Cardiac septum (tissue), 1 donor: ENCODE data around the gene CACNA1C. TPM values are rescaled to one million over a fixed set of nuclear protein-coding genes. Genes with fewer than 3 reads are reported as not detected.

Experiments used
- DNase-seq: peaks from one replicate; pipeline ENCODE4 v3.0.0-alpha.2; 2020; ENCODE audit warnings: low spot score
- intact Hi-C: fragments of 100-400 bp; cut with DNase I; formaldehyde crosslinking; loops from one replicate; pipeline ENCODE4 v1.14.0; 2022
- total RNA-seq: library from RNA; stranded (reverse); fragmentation: NEBNext Ultra II Directional; extraction: Animal tissue kit (Norgen Biotek cat#: 25700); gene quantifications from one replicate; pipeline ENCODE4 v1.2.1, GENCODE V29; 2021
- donor health status: DM: no; HTN: no; CAD: no.

Gene CACNA1C
- total RNA-seq, 1 donor from 2014 or later = 182 TPM

GRCh38 chr12:2311020-2311778, 258.4 kb downstream of the CACNA1C start:
- intact Hi-C loops = no loop called here

GRCh38 chr12:2312175-2312574, 259.4 kb downstream of the CACNA1C start:
- DNase-seq = no peak
- intact Hi-C loops = no loop called here

More at GRCh38 chr12:2311020-2311778, 258.4 kb downstream of the CACNA1C start:
- no peak for DNase-seq

DNA sequence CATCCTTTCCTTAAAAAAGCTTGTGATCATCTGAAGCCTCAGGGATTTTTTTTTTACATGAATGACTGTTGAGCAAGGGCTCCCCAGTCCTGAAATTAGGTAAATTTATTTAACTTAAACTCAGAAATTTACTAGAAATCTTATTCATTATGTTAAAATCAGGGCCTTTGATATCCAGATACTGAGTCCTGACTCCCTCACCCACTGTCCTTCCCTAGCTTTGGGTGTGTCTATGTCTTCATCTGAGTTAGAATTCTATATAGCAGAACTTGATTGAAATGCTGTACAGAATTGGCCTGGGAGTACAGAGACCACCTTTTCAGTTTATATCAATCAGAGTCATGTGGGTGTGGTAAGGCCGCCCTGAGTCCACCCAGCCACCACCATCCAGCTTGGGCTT, 260.0 kb downstream of the CACNA1C start:
- no peak for DNase-seq
- intact Hi-C loops = no loop called here

GRCh38 chr12:2314492-2314891, 261.7 kb downstream of the CACNA1C start:
- DNase-seq = no peak
- intact Hi-C loops = no loop called here

DNA sequence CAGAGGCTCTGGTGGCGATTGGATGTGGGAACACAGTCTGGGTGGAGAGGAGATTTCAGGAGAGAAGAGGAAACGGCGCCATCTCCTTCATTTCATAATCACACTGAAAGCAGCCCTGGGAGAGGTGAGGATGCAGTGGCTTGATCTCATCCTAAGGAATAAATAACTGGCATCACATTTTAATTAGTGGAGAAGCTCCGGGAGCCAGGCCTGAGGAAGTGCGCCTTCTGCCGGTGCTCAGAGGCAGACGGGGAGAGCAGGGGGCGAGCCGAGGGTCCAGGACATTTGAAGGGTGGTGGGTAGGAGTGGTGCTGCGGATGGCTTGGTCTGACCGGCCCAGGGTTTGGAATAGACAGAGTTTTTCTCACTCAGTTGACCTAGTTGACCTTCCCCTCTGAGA, 265.0 kb downstream of the CACNA1C start:
- no peak for DNase-seq
- intact Hi-C loops = no loop called here

- DNase-seq = no peak
- intact Hi-C loops = no loop called here
These were observed 265.5 kb downstream of the CACNA1C start for GRCh38 chr12:2318286-2318685.

DNA sequence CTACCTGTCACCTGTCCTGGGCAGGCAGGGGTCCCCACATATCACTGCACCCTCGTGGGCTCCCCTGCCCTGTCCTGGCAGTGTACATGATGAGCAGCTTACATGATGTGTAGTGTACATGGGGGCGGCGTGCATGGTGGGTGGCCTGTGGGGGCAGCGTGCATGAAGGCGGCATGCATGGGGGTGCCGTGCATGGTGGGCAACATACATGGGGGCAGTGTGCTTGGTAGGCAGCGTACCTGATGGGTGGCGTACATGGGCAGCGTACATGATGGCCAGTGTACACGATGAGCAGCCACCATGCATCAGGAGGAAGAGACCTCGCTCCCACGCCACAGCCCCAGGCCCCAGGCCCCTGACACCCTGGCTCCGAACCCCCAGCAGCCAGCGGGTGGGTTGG, 266.3 kb downstream of the CACNA1C start:
- intact Hi-C loops = no loop called here
- DNase-seq = no peak

DNA sequence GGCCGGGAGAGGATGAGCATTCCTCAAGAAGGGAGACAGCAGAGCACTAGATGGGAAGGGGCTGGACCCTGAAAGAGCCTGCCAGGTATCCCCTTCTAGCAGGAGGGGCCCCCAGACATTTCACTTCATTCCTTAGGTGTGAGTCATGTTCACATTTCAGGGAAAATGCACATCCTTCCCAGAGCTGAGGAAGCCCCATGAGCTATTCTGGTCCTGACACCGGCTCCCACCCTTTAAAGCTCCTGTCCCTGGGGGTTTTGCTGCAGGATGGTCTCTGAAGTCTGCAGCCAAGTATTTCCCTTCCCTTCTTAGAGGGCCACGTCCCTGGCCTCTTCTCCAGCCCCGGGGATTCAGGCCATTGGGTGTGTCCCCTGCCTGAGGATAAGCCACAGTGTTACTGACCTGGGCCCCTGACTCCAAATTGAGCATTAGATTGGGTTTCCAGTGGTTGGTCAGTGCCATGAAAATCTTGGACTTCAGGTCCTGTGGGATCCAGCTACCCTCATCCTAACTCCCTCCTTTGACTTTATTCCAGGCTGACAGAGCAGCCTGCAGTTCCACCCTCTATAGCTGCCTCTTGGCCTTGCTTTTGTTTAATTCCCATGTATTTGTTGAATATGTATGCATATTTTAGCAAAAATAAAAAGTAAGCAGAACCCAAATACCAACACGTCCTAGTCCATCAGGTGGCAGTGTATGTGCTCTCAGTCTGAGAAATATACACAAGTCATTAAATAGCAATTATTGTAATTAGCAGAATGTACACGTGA, 267.1 kb downstream of the CACNA1C start:
- intact Hi-C loops = no loop called here
- DNase-seq = no peak

DNA sequence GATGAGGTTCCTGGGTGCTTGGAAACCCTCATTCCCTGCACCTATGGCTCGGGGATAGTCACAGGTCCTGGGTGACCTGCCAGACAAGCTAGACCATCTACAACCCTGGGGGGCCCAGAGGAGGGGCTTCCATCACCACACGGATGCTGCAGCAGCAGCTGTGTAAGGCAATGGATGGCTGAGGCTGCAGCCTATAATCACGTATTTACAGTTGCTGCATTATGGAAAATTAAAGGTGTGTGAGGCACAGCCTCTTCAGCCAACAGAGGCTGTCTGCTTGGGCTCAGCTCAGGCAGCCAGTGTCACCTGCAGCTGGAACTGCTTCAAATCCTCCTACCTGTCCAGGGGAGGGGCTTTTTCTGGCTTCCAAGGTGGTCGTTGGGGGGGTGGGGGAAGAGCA, 268.1 kb downstream of the CACNA1C start:
- no peak for DNase-seq

DNA sequence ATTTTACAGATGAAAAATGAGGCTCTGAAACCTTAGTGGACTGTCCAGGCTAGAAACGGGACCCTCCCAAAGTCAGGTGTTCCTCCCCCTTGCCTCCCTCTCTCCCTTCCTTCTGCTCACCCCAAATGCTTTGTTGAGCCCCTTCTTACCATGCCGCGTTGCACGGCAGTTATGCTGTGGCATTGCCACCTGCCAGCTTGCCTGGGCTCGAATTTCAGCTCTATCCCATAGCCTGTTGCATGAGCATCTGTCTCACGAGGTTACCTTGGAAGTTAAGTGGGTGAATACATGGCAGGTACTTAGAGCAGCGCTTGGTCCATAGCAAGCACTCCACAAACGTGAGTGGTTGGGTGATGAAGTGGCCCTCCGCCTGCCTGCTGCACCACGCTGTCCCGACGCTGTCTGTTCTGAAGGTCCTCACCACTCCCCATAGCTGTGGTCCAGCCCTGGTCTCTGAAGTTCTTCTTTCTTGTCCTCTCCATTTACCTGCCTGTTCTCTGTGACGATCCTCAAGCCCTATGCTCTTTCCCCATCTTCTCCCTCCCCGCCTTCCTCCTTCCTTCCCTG, 269.9 kb downstream of the CACNA1C start:
- intact Hi-C loops = no loop called here
- no peak for DNase-seq

More for the DNA sequence above, 268.1 kb downstream of the CACNA1C start:
- intact Hi-C loops = no loop called here

DNA sequence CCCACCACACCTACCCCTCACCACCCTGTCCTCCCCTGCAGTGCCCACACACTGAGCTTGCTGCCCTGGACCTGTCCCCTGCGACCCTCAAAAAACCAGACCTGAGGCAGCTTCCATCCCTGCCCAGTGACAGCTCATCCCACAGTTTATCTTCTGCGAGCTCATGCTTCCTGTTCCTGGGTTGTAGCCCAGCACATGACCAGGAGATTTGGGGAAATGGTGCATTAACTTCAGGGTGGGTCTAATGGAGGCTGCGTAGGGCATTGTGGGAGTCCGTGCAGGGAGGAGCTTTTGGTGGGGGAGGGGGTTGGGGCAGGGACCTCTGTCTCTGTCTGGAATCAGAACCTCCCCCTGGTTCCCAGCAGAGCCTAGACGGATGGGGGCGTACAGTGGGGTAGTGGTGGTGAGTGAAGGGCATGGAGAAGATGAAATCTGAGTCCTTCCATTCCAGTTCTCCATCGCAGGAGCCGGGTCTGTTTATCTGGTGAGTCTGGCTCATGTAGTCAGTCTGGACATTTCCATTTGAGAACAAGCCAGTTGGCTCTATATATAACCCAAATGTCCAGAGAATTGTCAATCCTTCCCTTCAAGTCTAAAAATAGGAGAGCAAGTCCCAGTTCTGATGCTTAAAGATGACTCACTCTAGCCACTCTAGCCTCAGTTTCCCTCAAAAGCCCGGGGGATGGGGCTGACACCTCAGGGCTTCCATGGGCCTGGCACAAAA, 270.9 kb downstream of the CACNA1C start:
- intact Hi-C loops = no loop called here
- DNase-seq = no peak

DNA sequence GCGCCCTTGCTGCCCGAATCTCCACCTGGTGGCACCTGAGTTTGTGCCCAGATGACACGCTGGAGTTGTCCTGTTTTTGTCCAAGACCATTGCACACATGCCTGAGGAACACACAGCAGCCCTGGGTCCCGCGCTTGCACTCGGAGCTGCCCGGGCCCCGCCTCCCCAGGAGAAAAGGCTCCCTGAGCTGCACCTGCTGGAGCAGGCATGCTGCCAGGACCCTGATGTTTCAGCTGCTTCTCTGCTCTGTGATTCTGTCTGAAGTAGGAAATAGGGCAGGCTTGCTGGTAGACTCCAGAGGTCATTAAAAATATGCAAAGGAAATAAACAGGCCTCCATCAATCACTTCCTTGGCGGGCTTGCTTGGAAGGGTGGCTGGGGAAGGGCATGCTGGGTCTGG, 271.6 kb downstream of the CACNA1C start:
- DNase-seq = no peak
- intact Hi-C loops = no loop called here

DNA sequence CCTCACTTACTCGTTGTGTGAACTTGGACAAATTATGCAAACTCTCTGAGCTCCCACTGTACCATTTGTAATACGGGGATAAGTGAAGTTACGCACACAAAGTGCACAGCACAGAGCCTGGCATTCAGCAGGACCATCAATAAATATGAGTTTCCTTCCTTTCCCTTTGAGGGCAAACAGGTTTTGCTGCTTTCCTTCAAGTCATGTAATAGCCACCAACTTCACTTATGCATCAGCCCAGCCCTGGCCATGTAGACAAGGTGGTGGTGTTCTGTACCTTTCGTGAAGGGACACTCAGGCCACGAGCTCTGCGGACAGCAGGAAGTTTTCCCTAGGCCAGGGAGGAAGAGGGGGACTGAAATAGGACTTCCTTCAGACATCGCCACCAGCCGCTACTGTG, 272.7 kb downstream of the CACNA1C start:
- intact Hi-C loops = no loop called here
- DNase-seq = no peak

DNA sequence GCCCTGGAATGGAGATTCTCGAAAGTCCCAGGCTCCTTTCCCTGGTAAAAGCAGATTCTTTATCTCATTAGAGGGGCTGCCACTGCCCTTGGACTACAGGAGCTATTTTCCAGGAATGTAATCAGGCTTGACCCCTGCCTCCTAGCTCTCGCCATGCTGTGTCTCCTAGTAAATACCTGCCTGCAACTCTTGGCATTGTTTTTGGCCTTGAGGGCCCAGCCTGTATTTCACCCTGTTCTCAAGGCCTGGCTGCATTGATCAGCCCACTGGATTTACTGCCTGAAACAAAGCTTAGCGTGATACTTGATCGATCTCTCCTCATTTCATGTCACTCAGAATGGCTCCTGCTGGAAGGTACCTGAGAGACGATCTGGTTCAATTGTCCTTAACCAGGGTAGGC, 273.7 kb downstream of the CACNA1C start:
- intact Hi-C loops = no loop called here

GRCh38 chr12:2328661-2329060, 275.9 kb downstream of the CACNA1C start:
- intact Hi-C loops = no loop called here
- DNase-seq = no peak

More for the DNA sequence above, 273.7 kb downstream of the CACNA1C start:
- no peak for DNase-seq

DNA sequence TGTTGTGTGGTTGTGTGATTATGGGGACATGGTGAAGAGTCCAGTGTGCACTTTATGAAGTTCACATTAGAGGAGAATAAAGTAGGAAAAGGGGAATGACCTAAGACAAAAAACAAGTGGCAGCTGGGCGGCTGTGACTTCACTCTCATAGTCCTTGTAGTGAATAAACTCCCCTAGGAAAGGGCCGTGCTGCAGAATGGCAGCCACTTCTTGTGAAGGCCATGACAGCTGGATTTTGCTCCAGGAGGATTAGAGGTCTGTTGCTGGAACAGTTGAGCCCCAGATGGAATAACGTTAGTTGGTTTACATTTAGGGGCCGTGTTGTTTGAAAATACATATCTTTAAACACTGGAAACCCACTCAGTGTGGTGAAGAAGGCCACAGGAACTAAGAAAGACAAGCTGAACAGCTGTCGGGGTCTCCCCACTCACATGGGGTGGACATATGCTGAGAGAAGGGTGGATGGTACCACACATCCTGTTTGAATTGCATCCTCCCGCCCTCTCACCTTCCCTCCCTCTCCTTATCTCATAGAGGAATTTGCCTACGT, 276.9 kb downstream of the CACNA1C start:
- intact Hi-C loops = no loop called here
- no peak for DNase-seq

- DNase-seq = no peak
- intact Hi-C loops = no loop called here
These were observed 279.4 kb downstream of the CACNA1C start for GRCh38 chr12:2332236-2332635.

DNA sequence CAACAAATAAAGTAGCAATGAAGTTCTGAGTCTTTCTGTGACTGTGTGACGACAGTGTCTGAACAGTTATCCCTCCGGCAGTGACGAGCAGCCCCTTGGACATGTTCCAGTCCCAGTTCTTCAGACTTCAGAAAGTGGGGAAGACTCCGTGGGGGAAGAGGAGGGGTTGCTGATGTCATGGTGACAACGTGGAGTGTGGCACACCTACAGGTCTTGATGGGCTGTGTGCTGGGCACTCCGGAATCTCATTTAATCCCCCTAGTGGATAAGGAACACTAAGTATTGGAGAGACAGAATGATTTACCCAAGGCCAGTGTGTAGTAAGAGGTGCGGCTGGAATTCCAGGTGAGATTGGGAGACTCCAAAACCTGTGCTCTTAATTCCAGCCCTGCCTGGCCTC, 280.2 kb downstream of the CACNA1C start:
- intact Hi-C loops = no loop called here
- no peak for DNase-seq

GRCh38 chr12:2333491-2334195, 280.9 kb downstream of the CACNA1C start:
- intact Hi-C loops = no loop called here
- DNase-seq = no peak
